ENCODE data around the gene TUBG2.

The TUBG2 gene

DNA sequence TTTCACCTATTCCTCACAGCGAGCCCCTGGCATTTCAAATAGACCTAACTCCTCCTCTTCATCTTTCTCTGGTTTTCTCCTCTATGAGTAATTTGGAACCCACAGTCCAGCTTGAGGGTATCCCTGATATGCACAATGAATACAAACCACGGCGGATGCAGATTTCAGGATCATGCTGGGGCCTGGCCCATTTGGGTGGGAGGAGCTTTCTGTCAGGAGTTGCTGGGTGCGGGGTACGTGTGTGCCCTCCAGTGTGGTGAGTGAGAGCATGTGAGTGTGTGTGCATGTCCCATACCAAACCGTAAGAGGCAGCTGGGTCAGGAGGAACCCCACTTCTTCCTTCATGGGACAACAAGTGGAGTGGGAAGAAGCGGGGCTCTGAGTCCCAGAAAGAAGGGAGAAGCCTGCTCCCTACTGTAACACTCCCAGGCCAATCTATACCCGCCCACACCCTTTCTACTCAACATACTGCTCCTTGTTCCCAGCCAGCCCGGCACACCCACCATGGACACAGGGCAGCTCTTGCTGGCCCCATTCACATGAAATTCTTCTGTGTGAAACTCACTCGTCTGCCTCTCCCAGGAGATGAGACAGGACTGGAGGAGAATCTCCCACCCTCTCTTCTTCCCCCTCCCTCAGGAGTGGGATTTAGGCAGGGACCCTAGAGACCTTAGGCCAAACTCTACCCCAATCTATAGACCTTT lies 41.7 kb downstream of the TUBG2 start:
- no peak for FAIRE-seq

- FAIRE-seq, result no peak
These were observed 43.4 kb downstream of the TUBG2 start for GRCh38 chr17:42702446-42702845.

- FAIRE-seq, result no peak
These were observed 45.4 kb downstream of the TUBG2 start for GRCh38 chr17:42704490-42704836.

DNA sequence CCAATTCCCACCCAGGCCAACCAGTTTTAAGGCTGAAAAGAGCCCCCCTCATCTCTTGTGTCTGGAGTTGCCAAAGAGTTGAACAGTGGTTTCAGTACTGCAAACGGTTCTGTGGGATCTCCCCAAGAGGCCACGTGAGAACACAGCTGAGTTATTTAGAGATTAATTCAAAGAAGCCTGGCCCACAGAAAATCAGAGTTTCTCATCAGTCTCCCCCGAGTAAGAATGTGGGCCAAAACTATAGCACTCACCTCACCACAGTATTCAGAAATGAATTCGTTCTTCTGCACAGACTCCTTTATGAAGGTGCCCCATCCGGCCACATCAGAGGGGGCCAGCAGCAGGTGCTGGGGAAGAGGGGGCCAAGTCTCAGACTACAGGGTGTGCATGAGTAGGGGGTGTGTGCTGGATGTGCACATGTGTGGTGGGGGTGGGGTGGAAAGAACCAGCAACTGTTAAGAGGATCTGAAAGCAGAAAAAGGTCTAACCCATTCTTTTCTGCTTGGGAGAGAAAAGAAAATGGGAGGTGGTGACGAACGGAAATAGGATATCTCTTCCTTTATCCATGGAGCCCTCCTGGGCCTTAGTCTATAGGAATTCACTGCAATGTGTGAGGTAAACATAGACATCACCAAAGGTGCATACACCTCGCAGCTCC lies 45.9 kb downstream of the TUBG2 start:
- no peak for FAIRE-seq

DNA sequence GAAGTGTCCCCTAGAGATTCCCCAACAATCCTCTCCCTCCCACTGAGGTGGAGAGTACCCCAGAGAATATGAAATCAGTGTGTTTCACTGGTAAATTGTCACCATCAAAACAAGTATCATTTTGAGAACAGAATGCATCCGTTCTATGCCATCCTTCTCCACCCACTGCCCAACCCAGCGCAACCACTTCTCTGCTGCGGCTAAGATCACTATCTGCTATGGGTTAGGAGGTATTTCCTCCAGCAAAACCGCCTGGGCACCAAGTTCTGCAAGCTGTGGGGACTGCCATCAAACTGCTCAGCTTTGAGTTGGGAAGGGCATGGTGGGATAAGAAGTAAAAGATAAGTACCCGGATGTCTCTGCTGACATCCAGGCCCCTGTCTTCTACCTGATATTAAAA lies 47.6 kb downstream of the TUBG2 start:
- no peak for FAIRE-seq

GRCh38 chr17:42708588-42708987 lies 49.5 kb downstream of the TUBG2 start:
- no peak for FAIRE-seq

DNA sequence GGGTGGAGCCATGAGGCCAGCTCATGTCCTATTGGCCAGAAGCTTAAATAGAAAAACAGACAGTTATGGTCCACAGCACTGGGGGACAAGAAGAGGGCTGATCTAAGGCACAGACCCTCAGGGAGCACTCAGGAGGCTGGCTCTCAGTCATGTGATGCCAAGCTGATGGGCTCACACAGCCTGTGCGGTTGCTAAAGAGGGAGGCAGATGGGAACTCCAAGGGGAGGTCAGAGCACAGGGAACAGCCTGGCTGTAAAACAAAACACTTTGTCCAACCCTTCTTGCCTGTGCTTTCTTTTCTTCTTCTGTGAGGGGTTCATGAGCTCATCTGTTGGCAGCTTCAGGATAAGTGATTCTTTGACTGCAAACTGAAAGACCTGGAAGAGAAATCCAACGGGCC lies 50.5 kb downstream of the TUBG2 start:
- no peak for FAIRE-seq
